ENCODE data around the gene CRACR2A. TPM values are rescaled to one million over a fixed set of nuclear protein-coding genes. Genes with fewer than 3 reads are reported as not detected.
A peak's percentile ranks its signal among the peaks of the same experiment; 100 is the strongest.

CRACR2A gene
- total RNA-seq, 6 donors from 2014 or later, result 5.5 to 19.9 (median 7.2) TPM

DNA sequence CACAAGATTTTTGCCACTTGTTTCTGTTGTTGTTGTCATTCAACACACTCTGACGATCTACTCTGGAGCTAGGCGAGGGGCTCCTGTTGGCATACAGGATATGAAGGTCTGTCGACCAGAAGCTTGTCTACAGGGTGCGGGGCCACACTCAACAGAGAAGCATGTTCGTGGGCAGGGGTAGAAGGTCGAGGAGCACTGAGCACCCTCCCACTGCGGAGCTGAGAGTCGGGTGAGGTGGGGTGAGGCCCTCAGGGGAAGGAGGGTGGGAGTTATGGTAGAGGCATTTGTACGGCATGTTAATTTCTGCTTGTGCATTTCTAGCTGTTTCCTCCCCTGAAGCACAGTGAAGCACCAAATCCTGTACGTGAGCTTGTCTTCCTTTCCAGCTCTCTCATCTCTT, 146.8 kb downstream of the CRACR2A start:
- no peak for ATAC-seq (ENCODE audit: low FRiP score in 2 of 2)
- H3K4me1 ChIP-seq, result peaks cover 6 to 14% (median 8%) of the 10 kb centered on the region in 4 donors
- WGBS, 2 donors, result 74 to 90% methylated on average over 10 of the region's 10 CpGs

DNA sequence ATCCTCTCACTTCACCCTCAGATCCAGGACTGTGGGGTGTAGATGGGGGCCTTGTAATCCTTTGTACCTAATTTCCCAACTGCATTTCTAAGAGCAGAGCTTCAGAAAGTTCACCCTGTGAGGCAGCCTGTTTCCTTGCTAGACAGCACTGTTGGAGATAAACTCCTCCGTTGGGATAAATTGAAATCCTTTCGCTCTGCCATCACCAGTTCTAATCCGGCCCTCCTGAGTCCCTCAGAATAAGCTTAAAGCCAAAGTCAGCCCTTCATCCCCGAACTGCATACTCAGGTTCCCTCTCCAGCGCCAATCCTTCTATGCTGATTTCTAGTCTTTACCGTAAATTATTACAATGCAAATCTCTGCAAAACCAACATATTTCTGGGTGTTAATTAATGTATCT, 147.2 kb downstream of the CRACR2A start:
- H3K4me1 ChIP-seq, result peaks cover 6 to 14% (median 8%) of the 10 kb centered on the region in 4 donors
- ATAC-seq (ENCODE audit: low FRiP score in 2 of 2), result no peak

More for the DNA sequence above, 146.8 kb downstream of the CRACR2A start:
- no peaks in the 10 kb centered on the region for H3K27me3 ChIP-seq
- no peak for DNase-seq
- no peaks in the 10 kb centered on the region for H3K36me3 ChIP-seq
- H3K27ac ChIP-seq, result no peak overlapping the region
- H3K9me3 ChIP-seq, result no peaks in the 10 kb centered on the region
- no peak for TF ChIP-seq POLR2AphosphoS5 (IDR thresholded peaks at IDR 0.05)
- TF ChIP-seq, protein P1, sequence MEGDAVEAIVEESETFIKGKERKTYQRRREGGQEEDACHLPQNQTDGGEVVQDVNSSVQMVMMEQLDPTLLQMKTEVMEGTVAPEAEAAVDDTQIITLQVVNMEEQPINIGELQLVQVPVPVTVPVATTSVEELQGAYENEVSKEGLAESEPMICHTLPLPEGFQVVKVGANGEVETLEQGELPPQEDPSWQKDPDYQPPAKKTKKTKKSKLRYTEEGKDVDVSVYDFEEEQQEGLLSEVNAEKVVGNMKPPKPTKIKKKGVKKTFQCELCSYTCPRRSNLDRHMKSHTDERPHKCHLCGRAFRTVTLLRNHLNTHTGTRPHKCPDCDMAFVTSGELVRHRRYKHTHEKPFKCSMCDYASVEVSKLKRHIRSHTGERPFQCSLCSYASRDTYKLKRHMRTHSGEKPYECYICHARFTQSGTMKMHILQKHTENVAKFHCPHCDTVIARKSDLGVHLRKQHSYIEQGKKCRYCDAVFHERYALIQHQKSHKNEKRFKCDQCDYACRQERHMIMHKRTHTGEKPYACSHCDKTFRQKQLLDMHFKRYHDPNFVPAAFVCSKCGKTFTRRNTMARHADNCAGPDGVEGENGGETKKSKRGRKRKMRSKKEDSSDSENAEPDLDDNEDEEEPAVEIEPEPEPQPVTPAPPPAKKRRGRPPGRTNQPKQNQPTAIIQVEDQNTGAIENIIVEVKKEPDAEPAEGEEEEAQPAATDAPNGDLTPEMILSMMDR (IDR thresholded peaks at IDR 0.05), result no peak
- TF ChIP-seq POLR2A (IDR thresholded peaks at IDR 0.05), result no peak
- TF ChIP-seq EP300 (IDR thresholded peaks at IDR 0.05), result no peak
- H3K4me3 ChIP-seq, result no peak overlapping the region

DNA sequence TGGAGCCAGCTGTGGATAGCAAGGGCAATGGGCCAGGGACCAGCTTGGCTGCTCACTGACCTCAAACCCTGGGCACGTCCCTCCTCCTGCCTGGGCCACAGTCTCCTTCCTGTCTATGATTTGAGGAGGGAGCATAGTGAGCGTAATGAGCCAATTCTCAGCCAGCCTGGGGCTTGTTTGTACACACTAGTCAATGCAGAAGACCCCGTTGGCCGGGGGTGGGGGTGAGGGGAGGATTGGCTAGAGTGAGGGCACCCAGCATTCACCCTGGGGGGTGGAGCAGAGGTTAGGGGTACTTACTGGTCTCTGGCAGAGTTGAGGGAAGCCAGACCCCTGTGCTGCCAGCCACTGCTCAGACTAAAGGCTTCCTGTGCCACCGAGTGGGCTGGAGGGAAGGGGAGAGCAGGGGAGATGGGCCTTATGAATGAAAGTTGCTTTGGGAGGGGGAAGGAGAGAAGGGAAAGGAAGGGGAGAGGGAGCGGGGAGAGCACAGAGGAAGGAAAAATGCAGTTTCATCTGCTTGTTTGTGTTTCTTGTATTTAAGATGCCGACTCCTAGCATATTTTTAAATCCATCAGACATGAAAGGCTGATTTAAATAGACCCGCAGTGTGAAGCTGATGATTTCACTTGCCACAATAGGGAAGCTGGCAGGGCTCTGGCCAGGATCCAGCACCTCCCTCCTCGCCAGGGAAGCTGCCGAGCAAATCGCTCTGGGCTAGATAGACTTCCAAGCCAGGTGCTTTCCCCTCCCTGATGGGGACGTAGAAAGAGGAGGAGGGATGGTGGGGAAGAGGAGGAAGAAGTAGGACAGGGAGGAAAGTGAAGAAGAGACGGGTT, 147.9 kb downstream of the CRACR2A start:
- TF ChIP-seq POLR2AphosphoS5 (IDR thresholded peaks at IDR 0.05) (no peak), POLR2A (IDR thresholded peaks at IDR 0.05) (no peak), EP300 (IDR thresholded peaks at IDR 0.05) (no peak)
- TF ChIP-seq, protein P1 (IDR thresholded peaks at IDR 0.05), result no peak
- H3K27ac ChIP-seq, result no peak overlapping the region
- no peak for ATAC-seq (ENCODE audit: low FRiP score in 2 of 2)
- DNase-seq, result no peak
- H3K4me1 ChIP-seq, result peaks cover 6 to 14% (median 8%) of the 10 kb centered on the region in 4 donors
- H3K36me3 ChIP-seq, result no peaks in the 10 kb centered on the region
- no peaks in the 10 kb centered on the region for H3K27me3 ChIP-seq
- 13 to 14% methylated on average over 9 to 13 of the region's 13 CpGs for WGBS, 2 donors
- H3K9me3 ChIP-seq, result no peaks in the 10 kb centered on the region
- no peak overlapping the region for H3K4me3 ChIP-seq

More for the DNA sequence above, 147.2 kb downstream of the CRACR2A start:
- no peaks in the 10 kb centered on the region for H3K36me3 ChIP-seq
- 81 to 90% methylated on average over 6 of the region's 6 CpGs for WGBS, 2 donors
- no peak for DNase-seq
- H3K4me3 ChIP-seq, result no peak overlapping the region
- H3K27ac ChIP-seq, result no peak overlapping the region
- TF ChIP-seq, protein P1 (IDR thresholded peaks at IDR 0.05), result no peak
- no peak for TF ChIP-seq EP300 (IDR thresholded peaks at IDR 0.05)
- TF ChIP-seq POLR2A (IDR thresholded peaks at IDR 0.05), result no peak
- no peak for TF ChIP-seq POLR2AphosphoS5 (IDR thresholded peaks at IDR 0.05)
- H3K27me3 ChIP-seq, result no peaks in the 10 kb centered on the region
- no peaks in the 10 kb centered on the region for H3K9me3 ChIP-seq

DNA sequence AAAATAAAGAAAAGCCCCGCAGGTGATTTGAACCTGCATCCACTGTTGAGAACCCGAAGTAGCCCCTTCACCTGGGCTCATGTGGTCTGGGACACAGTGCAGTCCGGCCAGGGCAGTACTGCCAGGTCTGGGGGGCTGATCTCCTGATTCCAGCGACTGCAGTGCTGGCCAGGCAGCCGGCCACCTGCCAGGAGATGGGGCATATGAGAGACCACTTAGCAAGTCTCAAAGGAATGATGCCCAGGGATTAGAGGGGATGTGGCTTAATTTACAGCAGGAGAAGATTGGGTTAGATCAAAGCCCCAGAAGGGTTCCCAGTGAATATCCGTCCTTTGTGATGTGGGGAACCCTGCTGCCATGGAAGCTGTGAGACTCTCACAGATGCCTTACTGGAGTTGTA, 148.6 kb downstream of the CRACR2A start:
- TF ChIP-seq POLR2AphosphoS5 (IDR thresholded peaks at IDR 0.05) (no peak), POLR2A (IDR thresholded peaks at IDR 0.05) (no peak), EP300 (IDR thresholded peaks at IDR 0.05) (no peak)
- TF ChIP-seq, protein P1 (IDR thresholded peaks at IDR 0.05), result no peak
- Histone ChIP-seq H3K9me3 (no peaks in the 10 kb centered on the region), H3K4me1 (peaks cover 6 to 14% (median 8%) of the 10 kb centered on the region in 4 donors), H3K36me3 (no peaks in the 10 kb centered on the region), H3K4me3 (no peak overlapping the region), H3K27me3 (no peaks in the 10 kb centered on the region), H3K27ac (no peak overlapping the region)
- DNase-seq (peak in 1 of 2 donors; percentile 54), ATAC-seq (ENCODE audit: low FRiP score in 2 of 2) (no peak)
- WGBS, 2 donors, result 88 to 90% methylated on average over 6 of the region's 6 CpGs

Data from upper lobe of left lung (tissue), 6 donors.